RWPE2 (cell line): ENCODE data around the gene LRP2.

ENCODE experiments used
- ATAC-seq: fragments of 200-7000 bp; cut with Tn5 transposase; 3 replicates; pipeline ENCODE4 v1.9.1; 2021; ENCODE audit warnings: low read depth
- DNase-seq: peaks from one replicate; pipeline ENCODE4 v3.0.0-alpha.2; 2020; ENCODE audit warnings: low spot score
- H3K27ac ChIP-seq: fragments of 450-650 bp; 2 replicates; pipeline ENCODE4 v1.5.1; 2017; ENCODE audit warnings: mild to moderate bottlenecking; ENCODE audit not compliant: poor library complexity, severe bottlenecking
- H3K27me3 ChIP-seq: fragments of 250-450 bp; sonication (Bioruptor Pico); 2 replicates; pipeline ENCODE4 v1.5.1; 2021; ENCODE audit warnings: mild to moderate bottlenecking, moderate library complexity; ENCODE audit not compliant: insufficient read depth, poor library complexity, severe bottlenecking
- H3K36me3 ChIP-seq: fragments of 250-450 bp; sonication (Bioruptor Pico); 2 replicates; pipeline ENCODE4 v1.5.1; 2020; ENCODE audit warnings: low read depth, mild to moderate bottlenecking, moderate library complexity
- H3K4me1 ChIP-seq: fragments of 250-450 bp; sonication (Bioruptor Pico); 2 replicates; pipeline ENCODE4 v1.5.1; 2021; ENCODE audit warnings: mild to moderate bottlenecking, moderate library complexity; ENCODE audit not compliant: insufficient read depth, poor library complexity, severe bottlenecking
- H3K4me3 ChIP-seq: fragments of 250-450 bp; sonication (Bioruptor Pico); 2 replicates; pipeline ENCODE4 v1.5.1; 2021; ENCODE audit warnings: mild to moderate bottlenecking, moderate library complexity; ENCODE audit not compliant: severe bottlenecking
- H3K9me3 ChIP-seq: fragments of 250-450 bp; sonication (Bioruptor Pico); 2 replicates; pipeline ENCODE4 v1.5.1; 2021; ENCODE audit warnings: mild to moderate bottlenecking, moderate library complexity; ENCODE audit not compliant: severe bottlenecking
- TF ChIP-seq, protein P1 (sequence below): fragments of 450-650 bp; IDR thresholded peaks from one replicate; pipeline ENCODE4 v1.5.1; 2017; ENCODE audit warnings: mild to moderate bottlenecking, moderate library complexity; ENCODE audit not compliant: poor library complexity, severe bottlenecking

LRP2 gene

DNA sequence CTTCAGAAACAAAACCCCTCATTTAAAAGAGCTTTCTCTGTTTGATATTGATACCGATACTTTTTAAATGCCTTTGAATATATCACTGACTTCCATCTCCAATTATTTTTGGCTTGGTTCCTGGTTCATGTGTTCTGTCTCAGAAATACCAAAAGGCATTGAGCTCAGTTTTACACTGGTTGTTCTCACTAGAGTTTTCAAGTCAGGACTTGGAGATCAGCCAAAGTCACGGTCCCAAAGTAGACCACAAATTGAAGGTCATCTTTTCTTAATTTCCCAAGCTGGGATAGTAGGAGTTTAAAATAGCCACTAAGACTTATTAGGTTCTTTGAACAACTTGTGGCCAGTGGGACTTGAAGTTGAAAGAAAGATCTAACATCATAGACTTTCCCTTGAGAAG lies 268.8 kb downstream of the LRP2 start:
- DNase-seq (no peak), ATAC-seq (no peak)
- Histone ChIP-seq H3K27ac (no peak overlapping the region), H3K4me1 (peaks cover 41% of the 10 kb centered on the region), H3K27me3 (no peaks in the 10 kb centered on the region), H3K9me3 (no peaks in the 10 kb centered on the region), H3K4me3 (no peak overlapping the region), H3K36me3 (no peaks in the 10 kb centered on the region)
- TF ChIP-seq, protein P1, sequence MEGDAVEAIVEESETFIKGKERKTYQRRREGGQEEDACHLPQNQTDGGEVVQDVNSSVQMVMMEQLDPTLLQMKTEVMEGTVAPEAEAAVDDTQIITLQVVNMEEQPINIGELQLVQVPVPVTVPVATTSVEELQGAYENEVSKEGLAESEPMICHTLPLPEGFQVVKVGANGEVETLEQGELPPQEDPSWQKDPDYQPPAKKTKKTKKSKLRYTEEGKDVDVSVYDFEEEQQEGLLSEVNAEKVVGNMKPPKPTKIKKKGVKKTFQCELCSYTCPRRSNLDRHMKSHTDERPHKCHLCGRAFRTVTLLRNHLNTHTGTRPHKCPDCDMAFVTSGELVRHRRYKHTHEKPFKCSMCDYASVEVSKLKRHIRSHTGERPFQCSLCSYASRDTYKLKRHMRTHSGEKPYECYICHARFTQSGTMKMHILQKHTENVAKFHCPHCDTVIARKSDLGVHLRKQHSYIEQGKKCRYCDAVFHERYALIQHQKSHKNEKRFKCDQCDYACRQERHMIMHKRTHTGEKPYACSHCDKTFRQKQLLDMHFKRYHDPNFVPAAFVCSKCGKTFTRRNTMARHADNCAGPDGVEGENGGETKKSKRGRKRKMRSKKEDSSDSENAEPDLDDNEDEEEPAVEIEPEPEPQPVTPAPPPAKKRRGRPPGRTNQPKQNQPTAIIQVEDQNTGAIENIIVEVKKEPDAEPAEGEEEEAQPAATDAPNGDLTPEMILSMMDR: no peak

- Histone ChIP-seq H3K9me3 (no peaks in the 10 kb centered on the region), H3K27ac (peak overlapping the region; percentile 59), H3K27me3 (no peaks in the 10 kb centered on the region), H3K4me3 (no peak overlapping the region), H3K4me1 (peaks cover 41% of the 10 kb centered on the region), H3K36me3 (no peaks in the 10 kb centered on the region)
- peak; percentile 73 for ATAC-seq
- TF ChIP-seq, protein P1: no peak
- DNase-seq: peak; percentile 75
These were observed 270.4 kb downstream of the LRP2 start for GRCh38 chr2:169091761-169092519.

DNA sequence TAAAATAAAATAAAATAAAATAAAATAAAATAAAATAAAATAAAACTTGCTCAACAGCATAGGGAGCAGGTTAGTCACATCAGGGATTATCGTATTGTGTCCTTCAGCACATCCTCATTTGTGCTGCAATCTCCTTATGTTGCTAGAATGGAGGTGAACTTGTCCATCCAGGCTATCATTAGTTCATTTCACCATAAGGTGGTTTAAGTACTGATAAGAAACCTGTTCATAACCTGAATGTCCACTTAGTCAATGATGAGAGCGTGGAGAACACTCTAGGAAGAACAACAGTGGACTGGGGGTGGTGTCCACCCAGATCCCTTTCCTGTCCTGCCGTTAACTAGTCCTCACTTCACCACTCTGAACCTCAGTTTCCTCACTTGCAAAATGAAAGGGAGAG lies 271.1 kb downstream of the LRP2 start:
- no peak overlapping the region for H3K4me3 ChIP-seq
- H3K9me3 ChIP-seq: no peaks in the 10 kb centered on the region
- H3K4me1 ChIP-seq: peaks cover 38% of the 10 kb centered on the region
- H3K27ac ChIP-seq: peak overlapping the region; percentile 59
- ATAC-seq: no peak
- H3K36me3 ChIP-seq: no peaks in the 10 kb centered on the region
- H3K27me3 ChIP-seq: no peaks in the 10 kb centered on the region
- no peak for DNase-seq
- TF ChIP-seq, protein P1: no peak

DNA sequence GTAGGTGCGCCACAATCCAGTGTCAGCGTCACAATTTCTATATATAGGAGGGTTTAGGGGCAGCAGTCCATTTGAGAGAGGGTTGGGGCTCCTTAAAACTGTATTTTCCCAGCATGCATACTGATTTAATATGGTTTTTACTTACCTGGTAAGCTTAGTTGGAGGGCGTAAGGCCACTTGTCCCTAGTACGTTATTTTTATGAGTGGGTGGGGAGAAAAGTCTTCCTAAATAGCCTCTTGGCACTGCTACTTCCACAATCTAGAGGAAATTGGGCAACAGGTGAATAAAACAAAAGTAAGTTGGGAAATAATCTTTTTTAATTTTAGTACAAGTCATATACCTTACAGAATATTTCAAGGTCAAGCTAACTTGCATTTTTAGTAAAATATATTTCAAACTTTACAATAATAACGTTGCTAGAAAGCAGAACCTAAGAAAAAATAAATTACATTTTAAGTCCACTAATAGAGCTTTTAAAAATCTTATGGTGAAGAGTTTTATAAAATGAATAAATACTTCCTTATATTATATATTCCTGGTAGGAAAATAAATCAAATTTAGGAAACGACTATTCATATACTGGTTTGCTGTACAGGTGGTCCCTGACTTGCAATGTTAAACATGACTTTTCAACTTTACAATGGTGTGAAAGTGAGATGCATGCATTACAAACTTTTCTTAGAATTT lies 272.1 kb downstream of the LRP2 start:
- Histone ChIP-seq H3K27ac (no peak overlapping the region), H3K4me1 (peaks cover 30% of the 10 kb centered on the region), H3K4me3 (no peak overlapping the region), H3K27me3 (no peaks in the 10 kb centered on the region), H3K36me3 (no peaks in the 10 kb centered on the region), H3K9me3 (no peaks in the 10 kb centered on the region)
- DNase-seq: no peak
- ATAC-seq: no peak
- TF ChIP-seq, protein P1: no peak

DNA sequence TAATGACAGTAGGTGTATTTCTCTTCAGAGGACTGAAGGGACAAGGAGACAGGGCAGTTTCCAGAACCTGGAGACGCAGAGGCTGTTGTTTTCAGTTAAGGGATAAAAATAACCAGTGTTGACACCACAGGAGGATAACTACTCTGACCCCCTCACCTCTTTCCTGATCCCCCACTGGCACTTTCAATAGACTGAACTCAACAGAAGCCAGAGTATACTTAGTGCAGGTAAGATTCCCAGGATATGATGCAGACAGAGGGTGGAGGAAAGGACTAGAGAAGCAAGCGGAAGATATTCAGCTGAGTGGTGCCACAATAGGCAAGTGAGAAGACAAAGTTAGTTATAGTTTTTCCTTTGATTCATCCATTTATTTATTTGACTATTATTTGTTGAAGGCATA lies 273.2 kb downstream of the LRP2 start:
- H3K27me3 ChIP-seq: no peaks in the 10 kb centered on the region
- DNase-seq: no peak
- H3K36me3 ChIP-seq: no peaks in the 10 kb centered on the region
- H3K9me3 ChIP-seq: no peaks in the 10 kb centered on the region
- no peak for ATAC-seq
- no peak overlapping the region for H3K27ac ChIP-seq
- TF ChIP-seq, protein P1: no peak
- H3K4me3 ChIP-seq: no peak overlapping the region
- H3K4me1 ChIP-seq: peaks cover 23% of the 10 kb centered on the region
